Stimulated activated CD4-positive, alpha-beta T cell treated with anti-CD3 and anti-CD28 coated beads, TNF-alpha, amount 100 ng/mL, for 1 hour (primary cell): ENCODE results near the gene NPIPB5.
"Not testable (repeated sequence)": the region's sequence is repeated elsewhere in the genome, so short reads cannot be mapped to it uniquely, and the experiment has no call there.

Experiments used
- DNase-seq, 3 donors: peaks; one replicate each; pipeline ENCODE4 v3.0.0-alpha.2; 2020; ENCODE audit warnings: low read depth in 3 of 3, low spot score in 1 of 3

Gene NPIPB5

DNA sequence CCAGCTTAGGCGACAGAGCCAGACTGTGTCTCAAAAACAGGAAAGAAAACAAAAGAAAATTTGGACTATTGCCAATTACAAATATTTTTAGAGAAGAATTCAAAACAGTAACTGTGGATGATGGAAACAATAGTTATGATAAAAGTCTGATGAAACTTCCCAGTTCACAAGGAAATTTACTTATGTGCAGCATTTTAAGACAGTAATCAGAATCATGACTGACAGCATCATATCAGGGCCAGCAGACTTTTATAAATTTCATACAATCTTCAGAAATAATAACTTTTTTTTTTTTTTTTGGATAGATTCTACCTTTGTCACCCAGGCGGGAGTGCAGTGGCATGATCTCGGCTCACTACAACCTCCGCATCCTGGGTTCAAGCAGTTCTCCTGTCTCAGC is at the start of gene NPIPB5:
Gene NPIPB5 (plus strand): TSS at position 301 of the 400 bp plus-strand sequence. CDS start 2,911 bp downstream, outside the sequence.
- not testable (repeated sequence) for DNase-seq

DNA sequence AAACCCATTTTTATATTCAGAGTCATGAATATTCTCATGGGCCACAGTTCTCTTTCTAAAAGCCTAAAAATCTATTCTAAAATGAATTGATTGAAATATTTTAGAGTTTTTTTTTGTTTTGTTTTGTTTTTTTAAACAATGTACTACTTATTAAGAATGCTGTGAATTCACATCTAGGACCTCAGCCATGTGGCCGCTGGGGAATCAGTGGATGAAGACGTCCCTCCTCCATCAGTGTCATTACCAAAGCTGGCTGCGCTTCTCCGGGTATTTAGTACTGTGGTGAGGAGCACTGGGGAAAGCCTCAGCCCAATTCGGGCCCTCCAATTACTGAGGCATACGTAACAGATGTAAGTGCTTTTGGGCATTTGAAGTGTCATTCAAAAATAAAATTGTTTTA is 41.8 kb upstream of the NPIPB5 start:
- not testable (repeated sequence) for DNase-seq

DNA sequence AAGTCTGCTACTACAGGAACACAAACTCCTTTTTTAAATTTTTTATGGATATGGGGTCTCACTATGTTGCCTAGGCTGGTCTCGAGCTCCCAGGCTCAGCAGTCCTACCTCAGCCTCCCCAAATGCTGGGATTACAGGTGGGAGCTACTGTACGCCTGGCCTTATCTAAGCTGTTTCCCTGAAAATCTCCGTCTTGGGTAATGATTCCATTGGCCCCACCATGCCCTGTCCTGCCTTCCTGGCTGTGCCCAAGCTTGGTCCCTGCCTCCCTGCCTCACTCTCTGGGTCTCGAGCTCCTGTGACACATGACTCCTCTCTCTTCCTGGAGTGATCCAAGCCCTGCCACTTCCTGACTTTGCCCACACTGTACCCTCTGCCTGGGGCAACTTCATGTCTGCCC is 27.3 kb downstream of the NPIPB5 start:
- DNase-seq, result not testable (repeated sequence)

DNA sequence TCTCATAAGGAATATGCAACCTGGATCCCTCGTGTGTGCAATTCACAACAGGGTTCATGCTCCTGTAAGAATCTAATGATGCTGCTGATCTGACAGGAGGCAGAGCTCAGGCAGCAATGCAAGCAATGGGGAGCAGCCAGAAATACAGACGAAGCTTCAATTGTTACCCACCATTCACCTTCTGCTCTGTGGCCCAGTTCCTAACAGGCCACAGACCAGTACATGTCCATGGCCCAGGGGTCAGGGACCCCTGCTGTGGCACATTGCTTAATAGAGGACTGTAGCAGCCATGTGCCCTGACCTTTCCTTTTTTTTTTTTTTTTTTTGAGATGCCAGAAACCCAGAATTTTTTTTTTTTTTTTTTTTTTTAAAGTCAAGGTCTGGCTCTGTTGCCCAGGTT is 34.1 kb downstream of the NPIPB5 start:
- not testable (repeated sequence) for DNase-seq

DNA sequence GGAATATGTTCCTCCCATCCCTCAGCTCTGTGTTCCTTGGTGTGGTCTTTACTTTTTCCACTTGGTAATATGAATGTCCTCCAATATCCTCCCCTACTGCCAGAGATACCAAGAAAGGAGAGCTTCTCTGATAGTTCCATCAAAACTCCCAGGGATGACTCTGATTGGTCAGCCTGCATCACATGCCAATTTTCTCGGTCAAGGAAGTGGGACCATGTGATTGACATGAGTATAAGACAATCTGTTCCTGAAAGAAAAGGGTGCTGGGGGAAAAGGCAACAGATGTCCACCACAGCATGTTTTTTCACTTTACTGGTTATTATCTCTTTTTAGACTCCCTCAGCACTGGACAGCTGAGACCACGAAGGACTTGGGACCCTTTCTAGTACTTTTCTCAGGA is 35.9 kb downstream of the NPIPB5 start:
- DNase-seq, result not testable (repeated sequence)

DNA sequence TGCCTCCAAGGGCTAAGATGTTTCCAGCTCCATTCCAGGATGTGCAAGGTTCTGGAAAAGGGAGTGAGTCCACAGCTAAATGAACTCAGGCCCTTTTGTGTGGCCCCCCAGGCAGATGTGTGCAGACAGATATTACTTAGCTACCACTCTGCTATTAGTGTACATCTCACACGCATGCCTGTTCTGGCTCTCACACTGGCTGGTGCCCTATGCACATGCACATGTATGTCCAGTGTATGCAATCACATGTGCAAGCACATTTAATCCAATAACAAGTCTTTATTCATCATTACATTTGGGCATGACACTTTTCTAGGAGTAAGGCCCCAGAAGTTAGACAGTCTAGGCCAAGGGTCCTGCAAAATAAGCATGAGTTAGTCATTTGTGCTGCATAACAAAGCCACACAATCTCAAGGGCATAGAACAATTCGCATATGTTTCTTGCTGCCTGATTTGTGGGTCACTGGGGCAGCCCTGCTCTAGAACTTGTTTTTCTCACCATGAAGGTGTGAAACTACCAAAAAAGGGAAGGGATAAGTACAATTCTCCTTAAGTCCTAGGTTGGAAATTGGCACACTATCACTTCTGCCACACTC is 36.6 kb downstream of the NPIPB5 start:
- DNase-seq, result not testable (repeated sequence)

DNA sequence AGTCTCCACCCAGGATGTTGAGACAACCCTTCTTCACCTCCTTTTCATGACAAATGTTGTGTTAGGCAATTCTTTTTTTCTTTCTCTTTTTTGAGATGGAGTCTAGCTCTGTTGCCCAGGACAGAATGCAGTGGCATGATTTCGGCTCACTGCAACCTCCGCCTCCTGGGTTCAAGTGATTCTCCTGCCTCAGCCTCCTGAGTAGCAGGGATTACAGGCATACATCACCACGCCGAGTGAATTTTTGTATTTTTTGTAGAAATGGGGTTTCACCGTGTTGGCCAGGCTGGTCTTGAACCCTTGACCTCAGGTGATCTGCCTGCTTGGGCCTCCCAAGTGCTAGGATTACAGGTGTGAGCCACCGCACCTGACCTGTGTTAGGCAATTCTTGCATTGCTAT is 39.2 kb downstream of the NPIPB5 start:
- not testable (repeated sequence) for DNase-seq

DNA sequence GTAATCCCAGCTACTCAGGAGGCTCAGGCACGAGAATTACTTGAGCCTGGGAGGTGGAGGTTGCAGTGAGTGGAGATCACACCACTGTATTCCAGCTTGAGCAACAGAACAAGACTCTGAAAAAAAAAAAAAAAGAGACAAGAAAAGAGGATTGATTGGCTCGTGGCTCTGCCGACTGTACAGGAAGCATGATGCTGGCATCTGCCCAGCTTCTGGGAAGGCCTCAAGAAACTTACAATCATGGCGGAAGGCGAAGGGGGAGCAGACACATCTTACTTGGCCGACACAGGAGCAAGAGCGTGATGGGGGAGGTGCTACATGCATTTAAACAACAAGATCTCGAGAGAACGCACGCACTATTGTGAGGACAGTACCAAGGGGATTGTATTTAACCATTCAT is 40.5 kb downstream of the NPIPB5 start:
- DNase-seq, result not testable (repeated sequence)

DNA sequence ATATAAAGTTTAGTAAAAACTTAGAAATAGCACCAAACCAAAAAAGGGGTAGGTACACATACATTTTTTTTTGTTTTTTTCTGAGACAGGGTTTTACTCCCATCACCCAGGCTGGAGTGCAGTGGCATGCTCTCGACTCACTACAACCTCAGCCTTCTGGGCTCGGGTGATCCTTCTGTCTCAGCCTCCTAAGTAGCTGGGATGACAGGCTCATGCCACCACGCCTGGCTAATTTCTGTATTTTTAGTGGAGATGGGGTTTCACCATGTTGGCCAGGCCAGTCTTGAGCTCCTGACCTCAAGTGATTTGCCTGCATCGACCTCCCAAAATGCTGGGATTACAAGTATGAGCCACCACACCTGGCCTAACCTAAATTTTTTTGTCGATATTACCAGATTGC is 41.0 kb downstream of the NPIPB5 start:
- not testable (repeated sequence) for DNase-seq

DNA sequence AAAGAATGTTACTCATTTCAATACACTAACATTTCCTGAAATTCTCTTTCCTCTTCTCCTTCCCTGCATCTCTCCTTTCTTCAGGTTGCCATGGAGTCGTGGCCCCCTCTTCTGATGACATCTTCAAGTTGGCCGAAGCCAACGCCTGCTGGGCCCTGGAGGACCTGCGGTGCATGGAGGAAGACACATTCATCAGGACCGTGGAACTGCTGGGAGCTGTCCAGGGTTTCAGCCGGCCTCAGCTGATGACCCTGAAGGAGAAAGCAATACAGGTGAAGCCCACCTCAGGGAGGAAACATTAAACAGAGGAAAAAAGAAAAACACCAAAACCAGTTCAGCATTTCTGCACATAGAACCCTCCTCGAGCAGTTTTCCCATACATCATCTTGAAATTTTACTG is 46.1 kb downstream of the NPIPB5 start:
- DNase-seq, result not testable (repeated sequence)
